T-helper 1 cell treated with Interleukin-12 subunit alpha and Interleukin-12 subunit beta and Interleukin-4 antibody, amounts not matched to agents 30 μg/mL and 1 μg/mL, for 36 hours (primary cell): ENCODE measurements around the gene FAM227A.

Source experiments
- H3K27ac Mint-ChIP-seq: one replicate; pipeline ENCODE4 v1.8.0; 2021; ENCODE audit warnings: mild to moderate bottlenecking, mixed read lengths
- H3K27me3 Mint-ChIP-seq: one replicate; pipeline ENCODE4 v1.8.0; 2021; ENCODE audit warnings: low read depth, mixed read lengths
- H3K36me3 Mint-ChIP-seq: one replicate; pipeline ENCODE4 v1.8.0; 2021; ENCODE audit warnings: low read depth, mixed read lengths
- H3K4me1 Mint-ChIP-seq: one replicate; pipeline ENCODE4 v1.8.0; 2021; ENCODE audit warnings: low read depth, mixed read lengths
- H3K4me3 Mint-ChIP-seq: one replicate; pipeline ENCODE4 v1.8.0; 2021; ENCODE audit warnings: mild to moderate bottlenecking, moderate library complexity, mixed read lengths
- H3K9me3 Mint-ChIP-seq: one replicate; pipeline ENCODE4 v1.8.0; 2021; ENCODE audit warnings: mixed read lengths

The FAM227A gene

DNA sequence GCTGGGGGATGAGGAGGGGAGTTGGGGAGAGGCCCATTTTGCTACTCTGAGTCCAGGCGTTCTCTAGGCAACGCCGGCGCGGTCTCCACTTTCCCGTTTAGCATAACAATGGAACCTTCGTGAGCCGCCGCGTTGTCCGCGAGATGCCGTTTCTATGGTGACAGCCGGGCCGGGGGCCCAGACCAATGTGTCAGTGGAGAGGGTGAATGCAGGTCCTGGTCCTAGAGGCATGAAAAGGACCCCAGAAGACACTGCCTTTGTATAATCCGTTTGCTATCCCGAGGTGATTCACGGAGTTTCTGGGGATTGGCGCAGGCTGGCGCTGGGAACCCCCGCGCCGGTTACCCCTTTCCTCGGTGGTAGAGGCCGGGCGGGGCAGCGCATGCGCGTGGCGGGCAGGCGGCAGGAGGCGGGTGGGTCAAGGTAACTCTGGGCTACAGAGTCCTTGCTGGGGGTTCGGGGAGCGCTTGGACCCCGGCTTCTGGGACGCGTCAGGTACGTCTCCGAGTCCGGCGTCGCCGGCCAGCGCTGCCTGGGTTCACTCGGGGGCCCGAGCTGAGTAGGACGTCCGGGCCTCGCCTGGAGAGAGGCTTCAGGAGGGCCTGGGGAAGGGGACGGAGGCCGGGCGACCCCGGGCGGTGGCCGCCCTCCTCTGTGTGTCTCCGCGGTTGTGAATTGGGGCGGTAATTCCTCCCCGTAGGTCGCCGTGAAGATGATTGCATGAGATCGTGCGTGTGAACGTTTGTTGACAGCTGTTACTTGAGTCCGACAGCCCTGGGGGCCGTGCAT lies at the start of gene FAM227A, which contains the start of gene CBY1:
Gene FAM227A, minus strand, starts transcription at position 137 of the 789 bp plus-strand sequence. CDS start 6,224 bp downstream, outside the sequence.
Gene CBY1, plus strand, starts transcription at position 383 of the 789 bp plus-strand sequence. CDS start 11,417 bp downstream, outside the sequence.
- Mint-ChIP-seq H3K27ac (peak within 1 kb of the TSS; percentile 98), H3K4me3 (peak within 1 kb of the TSS; percentile 94), H3K9me3 (no peaks in the 10 kb centered on the region), H3K4me1 (peaks cover 19% of the 10 kb centered on the region), H3K27me3 (no peaks in the 10 kb centered on the region), H3K36me3 (no peaks in the 10 kb centered on the region)

DNA sequence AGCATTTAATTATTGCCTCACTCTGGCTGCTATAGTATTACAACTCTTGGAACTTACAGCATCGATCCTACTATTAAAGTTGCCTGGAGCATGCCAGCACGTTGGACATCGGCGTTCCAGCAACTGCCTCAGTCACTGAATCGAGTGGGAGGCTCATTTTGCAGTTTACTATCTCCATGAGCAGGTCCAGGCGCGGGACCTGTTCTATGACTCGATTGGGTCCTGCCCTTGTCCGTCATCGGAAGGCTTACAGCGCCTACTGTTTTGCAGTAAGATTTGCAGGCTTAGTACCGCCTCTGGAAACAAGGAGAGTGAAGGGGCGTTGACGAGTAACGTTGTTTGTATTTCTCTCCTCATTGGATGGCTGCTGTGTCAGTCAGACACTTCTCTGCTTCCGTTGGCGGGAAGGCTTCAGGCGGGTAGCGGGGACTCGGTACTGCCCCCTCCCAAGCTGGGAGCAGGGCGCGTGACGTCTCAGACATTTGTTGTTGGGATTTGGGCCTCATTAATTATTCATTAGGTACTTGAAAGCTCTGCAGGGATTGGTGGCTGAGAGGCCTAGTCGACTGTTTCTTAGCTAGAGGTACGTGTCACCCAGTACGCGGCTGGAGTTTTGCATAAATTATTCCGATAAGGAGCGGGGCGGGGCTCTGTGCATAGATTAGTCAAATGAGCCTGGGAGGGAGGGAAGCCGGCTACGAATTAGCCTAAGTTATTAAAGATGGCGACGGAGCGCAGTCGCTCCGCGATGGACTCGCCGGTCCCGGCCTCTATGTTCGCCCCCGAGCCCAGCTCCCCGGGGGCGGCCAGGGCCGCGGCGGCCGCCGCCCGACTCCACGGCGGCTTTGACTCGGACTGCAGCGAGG lies 49.3 kb upstream of the FAM227A start, which contains the start of gene GTPBP1:
Gene GTPBP1, plus strand, starts transcription at position 710 of the 866 bp plus-strand sequence. Its CDS starts 12 bp downstream, at position 722.
- Mint-ChIP-seq H3K9me3 (no peaks in the 10 kb centered on the region), H3K27ac (peak within 1 kb of the TSS; percentile 98), H3K36me3 (peaks cover 14% of the 10 kb centered on the region), H3K4me1 (peaks cover 48% of the 10 kb centered on the region), H3K4me3 (peak within 1 kb of the TSS; percentile 94), H3K27me3 (no peaks in the 10 kb centered on the region)

GRCh38 chr22:38704654-38705234 lies 48.6 kb upstream of the FAM227A start:
- Mint-ChIP-seq H3K9me3 (no peaks in the 10 kb centered on the region), H3K27me3 (no peaks in the 10 kb centered on the region), H3K4me1 (peaks cover 47% of the 10 kb centered on the region), H3K4me3 (peak overlapping the region; percentile 84), H3K36me3 (peaks cover 14% of the 10 kb centered on the region), H3K27ac (peak overlapping the region; percentile 98)

- Mint-ChIP-seq H3K36me3 (peaks cover 16% of the 10 kb centered on the region), H3K27me3 (no peaks in the 10 kb centered on the region), H3K4me1 (peaks cover 49% of the 10 kb centered on the region), H3K27ac (peak within 1 kb of the TSS; percentile 98), H3K9me3 (no peaks in the 10 kb centered on the region), H3K4me3 (peak within 1 kb of the TSS; percentile 89)
These were observed 44.8 kb upstream of the FAM227A start, which contains the start of gene JOSD1 for GRCh38 chr22:38700789-38701628. Gene JOSD1, minus strand, starts transcription at chr22:38700943. Its CDS starts 956 bp downstream, at chr22:38699987.

GRCh38 chr22:38700270-38700788 lies 44.1 kb upstream of the FAM227A start:
- Mint-ChIP-seq H3K27ac (peak overlapping the region; percentile 88), H3K9me3 (no peaks in the 10 kb centered on the region), H3K36me3 (peaks cover 16% of the 10 kb centered on the region), H3K27me3 (no peaks in the 10 kb centered on the region), H3K4me1 (peaks cover 49% of the 10 kb centered on the region), H3K4me3 (peak overlapping the region; percentile 89)

- peaks cover 46% of the 10 kb centered on the region for H3K4me1 Mint-ChIP-seq
- H3K27ac Mint-ChIP-seq: peak overlapping the region; percentile 88
- H3K4me3 Mint-ChIP-seq: peak overlapping the region; percentile 86
- H3K36me3 Mint-ChIP-seq: peaks cover 20% of the 10 kb centered on the region
- no peaks in the 10 kb centered on the region for H3K9me3 Mint-ChIP-seq
- no peaks in the 10 kb centered on the region for H3K27me3 Mint-ChIP-seq
These were observed 43.6 kb upstream of the FAM227A start for GRCh38 chr22:38699784-38700183.

GRCh38 chr22:38699143-38699542 lies 43.0 kb upstream of the FAM227A start:
- no peaks in the 10 kb centered on the region for H3K9me3 Mint-ChIP-seq
- H3K27me3 Mint-ChIP-seq: no peaks in the 10 kb centered on the region
- H3K36me3 Mint-ChIP-seq: peaks cover 23% of the 10 kb centered on the region
- peak overlapping the region; percentile 86 for H3K4me3 Mint-ChIP-seq
- peak overlapping the region; percentile 88 for H3K27ac Mint-ChIP-seq
- peaks cover 43% of the 10 kb centered on the region for H3K4me1 Mint-ChIP-seq

- no peaks in the 10 kb centered on the region for H3K27me3 Mint-ChIP-seq
- no peaks in the 10 kb centered on the region for H3K9me3 Mint-ChIP-seq
- peaks cover 26% of the 10 kb centered on the region for H3K36me3 Mint-ChIP-seq
- peak overlapping the region; percentile 88 for H3K27ac Mint-ChIP-seq
- peaks cover 42% of the 10 kb centered on the region for H3K4me1 Mint-ChIP-seq
- H3K4me3 Mint-ChIP-seq: peak overlapping the region; percentile 86
These were observed 42.4 kb upstream of the FAM227A start for GRCh38 chr22:38698407-38699094.

- H3K27ac Mint-ChIP-seq: peak overlapping the region; percentile 88
- peak overlapping the region; percentile 86 for H3K4me3 Mint-ChIP-seq
- peaks cover 30% of the 10 kb centered on the region for H3K36me3 Mint-ChIP-seq
- H3K27me3 Mint-ChIP-seq: no peaks in the 10 kb centered on the region
- H3K4me1 Mint-ChIP-seq: peaks cover 49% of the 10 kb centered on the region
- no peaks in the 10 kb centered on the region for H3K9me3 Mint-ChIP-seq
These were observed 41.4 kb upstream of the FAM227A start for GRCh38 chr22:38697425-38698089.

DNA sequence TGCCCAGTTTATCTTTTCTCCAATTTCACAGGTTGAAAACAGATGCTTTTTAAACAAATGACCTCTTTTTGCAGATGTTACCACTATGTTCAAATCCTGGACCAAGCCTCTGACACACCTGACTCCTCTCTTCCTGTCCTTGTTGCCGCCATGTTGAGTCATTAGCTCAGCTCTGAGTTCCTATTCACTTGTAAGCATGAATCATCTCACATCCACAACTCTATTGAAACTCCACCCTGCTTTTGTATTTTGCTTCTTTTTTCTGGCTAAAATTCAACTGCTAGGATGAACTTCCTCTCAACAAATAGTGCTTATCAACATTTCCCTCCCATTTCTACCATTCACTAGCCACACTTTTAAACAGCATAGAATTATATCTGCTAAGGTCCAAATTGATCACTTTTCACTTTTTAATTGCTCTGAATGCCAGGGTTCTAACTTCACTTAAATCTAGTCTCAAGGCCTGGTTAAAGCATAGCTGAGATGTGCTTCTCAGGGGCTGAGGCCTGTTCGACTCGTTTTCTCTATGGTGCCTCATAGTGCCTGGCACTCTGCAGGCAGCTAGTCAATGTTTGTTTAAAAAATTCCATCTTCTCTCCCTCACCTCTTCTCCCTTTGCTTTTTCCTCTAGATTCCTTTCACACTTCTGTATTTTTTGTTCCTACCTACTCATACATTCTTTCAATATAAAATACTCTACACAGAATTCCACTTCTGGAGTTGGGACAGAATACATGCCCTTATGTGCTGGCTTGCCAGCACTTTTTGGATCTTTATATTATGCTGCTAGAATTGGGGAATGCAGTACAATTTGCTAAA lies 40.6 kb upstream of the FAM227A start:
- Mint-ChIP-seq H3K27ac (peak overlapping the region; percentile 88), H3K36me3 (peaks cover 30% of the 10 kb centered on the region), H3K4me3 (peak overlapping the region; percentile 86), H3K9me3 (no peaks in the 10 kb centered on the region), H3K4me1 (peaks cover 49% of the 10 kb centered on the region), H3K27me3 (no peaks in the 10 kb centered on the region)

DNA sequence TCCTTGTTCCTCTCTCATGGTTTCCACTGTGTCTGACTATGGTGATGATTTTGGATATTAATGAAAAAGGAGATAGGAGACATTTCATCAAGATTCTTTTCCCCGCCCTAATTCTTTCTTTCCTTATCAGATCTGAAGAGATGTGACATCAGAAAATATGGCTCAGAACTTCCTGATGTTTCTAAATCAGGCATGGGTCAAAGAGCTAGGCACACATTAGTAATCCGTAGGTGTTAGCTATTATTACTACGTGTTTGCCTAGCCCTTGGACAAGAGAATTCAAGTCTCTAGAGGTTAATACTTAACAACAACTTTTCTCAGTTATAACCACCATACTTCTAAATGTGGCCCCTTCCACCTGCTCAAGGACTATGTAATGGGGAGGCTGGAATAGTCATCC lies 38.7 kb upstream of the FAM227A start:
- Mint-ChIP-seq H3K27me3 (no peaks in the 10 kb centered on the region), H3K36me3 (peaks cover 34% of the 10 kb centered on the region), H3K27ac (peak overlapping the region; percentile 3), H3K4me3 (peak overlapping the region; percentile 1), H3K4me1 (peaks cover 44% of the 10 kb centered on the region), H3K9me3 (no peaks in the 10 kb centered on the region)

GRCh38 chr22:38694049-38694448 lies 37.9 kb upstream of the FAM227A start:
- Mint-ChIP-seq H3K27me3 (no peaks in the 10 kb centered on the region), H3K36me3 (peaks cover 34% of the 10 kb centered on the region), H3K27ac (no peak overlapping the region), H3K4me3 (no peak overlapping the region), H3K9me3 (no peaks in the 10 kb centered on the region), H3K4me1 (peaks cover 35% of the 10 kb centered on the region)
